Testis (tissue), 2 donors: Measurements from ENCODE around the gene ZNF485.

Experiments used
- POLR2A ChIP-seq: fragments of 450-650 bp; IDR thresholded peaks from one replicate; pipeline ENCODE4 v1.6.1; 2017; ENCODE audit warnings: antibody characterized with exemption, mild to moderate bottlenecking, moderate library complexity
- TF ChIP-seq, protein P1 (sequence below), 3 experiments: fragments of 450-650 bp in 2 of 3; fragments of 200-600 bp in 1 of 3; sonication (generic) in 1 of 3; IDR thresholded peaks; one replicate each; pipeline ENCODE4 v1.5.1; 2016 to 2019; ENCODE audit warnings: antibody characterized with exemption in 3 of 3, mild to moderate bottlenecking in 2 of 3, moderate library complexity in 1 of 3

DNA sequence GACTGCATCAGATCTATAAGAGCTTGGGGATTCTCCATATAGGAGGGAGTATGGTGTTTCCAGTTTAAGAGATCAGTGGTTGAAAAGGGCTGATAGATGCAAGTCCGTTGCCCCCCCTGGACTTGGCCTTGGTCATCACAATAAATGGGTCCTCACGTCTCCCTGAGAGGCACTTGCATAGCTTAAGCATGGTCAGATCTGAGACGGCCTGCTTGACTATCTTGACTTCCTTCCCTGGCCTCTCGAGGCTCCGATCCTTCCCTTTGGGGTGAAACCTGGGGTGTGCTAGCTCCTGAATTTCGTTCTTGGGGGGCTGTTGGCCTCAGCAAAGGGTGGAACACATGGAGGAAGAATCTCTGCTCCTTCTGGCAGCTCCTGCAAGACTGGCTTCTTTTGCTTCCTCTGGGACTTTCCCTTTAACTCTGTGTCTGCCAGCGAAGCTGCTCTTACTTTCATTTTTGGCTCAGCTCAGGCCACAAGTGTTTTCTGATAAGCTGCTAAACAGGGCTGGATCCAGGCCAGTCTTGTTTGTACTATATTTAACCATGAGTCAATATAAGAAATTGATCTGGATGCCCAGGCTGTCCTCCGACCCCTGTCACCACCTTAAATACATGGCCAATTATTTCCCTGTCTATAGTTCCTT is 11.2 kb upstream of the ZNF485 start:
- TF ChIP-seq, protein P1, sequence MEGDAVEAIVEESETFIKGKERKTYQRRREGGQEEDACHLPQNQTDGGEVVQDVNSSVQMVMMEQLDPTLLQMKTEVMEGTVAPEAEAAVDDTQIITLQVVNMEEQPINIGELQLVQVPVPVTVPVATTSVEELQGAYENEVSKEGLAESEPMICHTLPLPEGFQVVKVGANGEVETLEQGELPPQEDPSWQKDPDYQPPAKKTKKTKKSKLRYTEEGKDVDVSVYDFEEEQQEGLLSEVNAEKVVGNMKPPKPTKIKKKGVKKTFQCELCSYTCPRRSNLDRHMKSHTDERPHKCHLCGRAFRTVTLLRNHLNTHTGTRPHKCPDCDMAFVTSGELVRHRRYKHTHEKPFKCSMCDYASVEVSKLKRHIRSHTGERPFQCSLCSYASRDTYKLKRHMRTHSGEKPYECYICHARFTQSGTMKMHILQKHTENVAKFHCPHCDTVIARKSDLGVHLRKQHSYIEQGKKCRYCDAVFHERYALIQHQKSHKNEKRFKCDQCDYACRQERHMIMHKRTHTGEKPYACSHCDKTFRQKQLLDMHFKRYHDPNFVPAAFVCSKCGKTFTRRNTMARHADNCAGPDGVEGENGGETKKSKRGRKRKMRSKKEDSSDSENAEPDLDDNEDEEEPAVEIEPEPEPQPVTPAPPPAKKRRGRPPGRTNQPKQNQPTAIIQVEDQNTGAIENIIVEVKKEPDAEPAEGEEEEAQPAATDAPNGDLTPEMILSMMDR (IDR thresholded peaks at IDR 0.05): no peak
- no peak for TF ChIP-seq POLR2A
